ENCODE measurements around the gene DTNB. TPM values are rescaled to one million over a fixed set of nuclear protein-coding genes. Genes with fewer than 3 reads are reported as not detected.

The DTNB gene
- total RNA-seq, 8 experiments from 2014 or later = 16.9 to 85.0 (median 25.3) TPM

DNA sequence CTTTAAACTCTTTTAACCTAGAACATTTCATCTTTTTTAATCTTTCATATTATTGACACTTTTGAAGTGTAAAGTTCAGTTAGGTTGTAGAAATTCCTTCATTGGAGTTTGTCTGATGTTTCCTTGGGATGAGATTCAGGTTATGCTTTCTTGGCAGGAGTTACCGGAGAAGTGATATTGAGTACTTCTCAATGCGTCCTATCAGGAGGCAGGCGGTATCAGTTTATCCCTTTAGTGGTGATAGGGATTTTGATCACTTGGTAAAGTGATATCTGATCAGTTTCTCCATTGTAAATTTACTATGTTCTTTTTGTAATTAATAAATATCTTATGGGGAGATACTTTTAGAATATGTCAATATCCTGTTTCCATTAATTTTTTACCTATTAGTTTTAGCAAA lies 78.4 kb downstream of the DTNB start:
- H3K27ac ChIP-seq = no peak overlapping the region
- in situ Hi-C loops (cut with MboI; ENCODE audit: low pct_unique_long_range_greater_than_20kb in 2 of 9, low sequenced_read_pairs in 9 of 9, unreplicated experiment in 9 of 9) = no loop called here
- 86 to 100% (median 98%) methylated on average over 1 to 3 of the region's 3 CpGs; no CpG with 5 or more reads in 2 of the 10 experiments for WGBS, 10 experiments
- H3K4me1 ChIP-seq (replicated peaks in 1 of 2) = no peaks in the 10 kb centered on the region
- no peak overlapping the region for H3K4me3 ChIP-seq
- no peak for ATAC-seq (replicated peaks in 6 of 8)

DNA sequence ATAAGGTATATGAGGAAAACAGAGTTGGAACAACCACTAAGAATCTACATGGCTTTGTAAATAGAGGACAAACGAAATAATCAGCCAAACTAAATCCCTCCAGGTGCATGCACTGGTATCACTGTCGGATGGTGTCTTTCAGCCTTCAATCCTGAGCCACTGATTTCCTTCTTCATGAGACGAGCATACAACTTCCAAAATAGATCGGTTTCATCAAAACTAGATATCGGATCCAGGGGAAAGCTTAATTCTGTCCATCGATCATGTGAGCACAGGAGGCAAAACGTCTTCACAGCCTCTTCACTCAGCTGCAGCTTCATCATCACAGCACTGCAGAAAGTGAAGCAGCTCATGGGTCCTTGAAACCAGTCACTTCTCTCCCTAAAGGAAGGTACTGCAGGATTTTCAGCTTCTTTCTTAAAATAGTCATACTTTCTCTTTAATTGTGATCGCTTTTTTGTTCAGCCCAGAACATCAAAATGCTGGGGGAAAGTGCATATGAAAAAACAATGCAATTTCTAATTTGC lies 80.5 kb downstream of the DTNB start:
- WGBS, 10 experiments = 26 to 88% (median 78%) methylated on average over 2 to 7 of the region's 8 CpGs
- ATAC-seq (replicated peaks in 6 of 8) = no peak
- Histone ChIP-seq H3K4me3 (no peak overlapping the region), H3K4me1 (replicated peaks in 1 of 2) (no peaks in the 10 kb centered on the region), H3K27ac (no peak overlapping the region)
- in situ Hi-C loops (cut with MboI; ENCODE audit: low pct_unique_long_range_greater_than_20kb in 2 of 9, low sequenced_read_pairs in 9 of 9, unreplicated experiment in 9 of 9) = no loop called here

DNA sequence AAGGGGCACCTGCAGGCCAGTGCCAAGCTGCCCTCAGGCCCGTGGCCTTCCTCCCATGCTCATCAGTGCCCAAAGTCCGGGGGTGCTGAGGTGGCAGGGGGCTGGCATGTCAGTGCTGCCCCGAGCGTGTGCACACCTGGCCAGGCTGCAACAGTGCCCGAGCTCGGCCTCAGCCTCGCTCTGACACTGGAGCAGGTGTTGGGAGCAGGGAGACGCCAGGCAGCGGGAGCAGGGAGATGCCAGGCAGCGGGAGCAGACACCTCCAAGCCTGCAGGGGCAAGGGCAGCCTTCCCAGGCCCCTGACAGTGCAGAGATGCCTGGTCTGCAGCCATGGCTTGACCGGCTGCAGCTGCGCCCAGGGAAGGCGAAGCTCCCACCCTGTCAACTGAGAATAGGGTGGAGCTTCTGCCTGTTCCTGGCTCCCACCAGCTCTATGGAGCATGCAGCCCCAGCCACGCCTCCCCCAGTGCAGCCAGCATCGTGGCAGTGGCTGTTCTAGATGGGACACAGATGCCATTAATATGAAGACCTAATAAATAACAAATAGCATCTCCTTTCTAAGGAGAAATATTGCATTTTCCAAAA lies 82.4 kb downstream of the DTNB start:
- H3K4me1 ChIP-seq (replicated peaks in 1 of 2) = peaks cover 0 to 2% of the 10 kb centered on the region in 2 donors
- peak in 2 of 8 experiments; percentile 32 to 76 for ATAC-seq (replicated peaks in 6 of 8)
- no peak overlapping the region for H3K27ac ChIP-seq
- H3K4me3 ChIP-seq = no peak overlapping the region
- 27 to 84% (median 67%) methylated on average over 1 to 6 of the region's 15 CpGs; no CpG with 5 or more reads in 3 of the 10 experiments for WGBS, 10 experiments
- in situ Hi-C loops (cut with MboI; ENCODE audit: low pct_unique_long_range_greater_than_20kb in 2 of 9, low sequenced_read_pairs in 9 of 9, unreplicated experiment in 9 of 9) = no loop called here

DNA sequence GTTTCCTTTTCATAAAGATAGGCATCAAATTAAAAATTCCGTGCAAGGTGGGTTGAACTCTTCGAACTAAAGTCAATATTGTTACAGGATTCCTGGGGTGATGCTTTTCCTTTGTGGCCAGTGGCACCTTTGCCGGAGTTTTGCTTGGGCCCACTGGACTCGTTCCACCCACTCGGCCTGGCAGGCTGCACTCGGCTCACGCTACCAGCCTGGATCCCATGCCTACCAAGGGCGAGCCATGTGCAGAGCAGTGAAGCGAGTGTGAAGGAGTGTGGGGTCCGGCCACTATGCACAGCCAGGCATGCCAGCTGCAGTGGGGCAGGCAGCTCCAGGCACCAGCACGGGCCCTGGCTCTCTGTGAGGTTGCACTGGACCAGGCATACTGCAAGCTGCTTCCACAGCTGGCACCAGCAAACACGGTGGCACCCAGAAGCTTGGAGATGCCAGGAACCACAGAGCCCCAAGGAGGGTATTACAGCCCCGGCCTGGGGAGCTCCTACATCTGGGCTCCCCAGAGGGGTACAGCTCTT lies 83.6 kb downstream of the DTNB start:
- WGBS, 10 experiments = 40 to 100% (median 93%) methylated on average over 1 to 7 of the region's 13 CpGs; no CpG with 5 or more reads in 1 of the 10 experiments
- Histone ChIP-seq H3K4me1 (replicated peaks in 1 of 2) (peaks cover 2 to 4% of the 10 kb centered on the region in 2 donors), H3K27ac (no peak overlapping the region), H3K4me3 (no peak overlapping the region)
- in situ Hi-C loops (cut with MboI; ENCODE audit: low pct_unique_long_range_greater_than_20kb in 2 of 9, low sequenced_read_pairs in 9 of 9, unreplicated experiment in 9 of 9) = no loop called here
- no peak for ATAC-seq (replicated peaks in 6 of 8)

DNA sequence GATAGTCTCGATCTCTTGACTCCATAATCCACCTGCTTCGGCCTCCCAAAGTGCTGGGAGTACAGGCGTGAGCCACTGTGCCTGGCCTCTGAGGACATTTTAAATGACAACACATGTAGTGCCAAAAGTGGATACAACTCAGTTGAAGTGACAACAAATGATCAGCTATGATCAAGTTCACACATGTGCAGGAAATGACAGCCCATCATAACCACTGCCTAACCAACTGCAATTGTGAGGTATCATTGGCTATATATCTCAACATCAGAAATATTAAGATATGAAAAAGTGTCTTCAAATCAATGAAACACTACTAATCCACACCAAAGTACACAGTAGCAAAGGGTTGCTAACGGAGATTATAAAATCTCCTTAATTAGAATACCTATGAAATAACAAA lies 84.8 kb downstream of the DTNB start:
- H3K4me3 ChIP-seq = no peak overlapping the region
- ATAC-seq (replicated peaks in 6 of 8) = no peak
- 87 to 100% (median 100%) methylated on average over 1 to 4 of the region's 4 CpGs; no CpG with 5 or more reads in 2 of the 10 experiments for WGBS, 10 experiments
- in situ Hi-C loops (cut with MboI; ENCODE audit: low pct_unique_long_range_greater_than_20kb in 2 of 9, low sequenced_read_pairs in 9 of 9, unreplicated experiment in 9 of 9) = no loop called here
- no peak overlapping the region for H3K27ac ChIP-seq
- H3K4me1 ChIP-seq (replicated peaks in 1 of 2) = peaks cover 2 to 4% of the 10 kb centered on the region in 2 donors

DNA sequence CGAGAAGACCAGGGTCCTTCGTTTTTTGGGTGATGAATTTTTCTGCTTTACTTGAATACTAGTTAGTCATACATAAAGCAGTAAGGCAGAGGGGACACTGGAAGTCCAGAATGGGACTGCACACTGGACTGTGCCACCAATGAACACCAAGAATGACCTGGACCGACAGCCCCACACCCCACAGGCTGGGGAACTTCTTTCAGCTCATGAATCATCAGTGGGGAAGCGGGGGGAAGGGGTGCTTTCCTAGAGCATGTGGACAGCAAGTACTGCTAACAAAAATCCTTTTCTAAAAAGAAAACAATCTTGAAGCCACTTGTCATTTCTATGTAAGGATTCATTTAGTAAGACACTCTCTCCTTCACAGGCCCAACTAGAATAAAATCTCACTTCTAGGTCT lies 86.0 kb downstream of the DTNB start:
- no peak overlapping the region for H3K27ac ChIP-seq
- in situ Hi-C loops (cut with MboI; ENCODE audit: low pct_unique_long_range_greater_than_20kb in 2 of 9, low sequenced_read_pairs in 9 of 9, unreplicated experiment in 9 of 9) = no loop called here
- ATAC-seq (replicated peaks in 6 of 8) = peak in 2 of 8 experiments; percentile 18 to 31
- H3K4me1 ChIP-seq (replicated peaks in 1 of 2) = peaks cover 2 to 4% of the 10 kb centered on the region in 2 donors
- H3K4me3 ChIP-seq = no peak overlapping the region
- WGBS, 10 experiments = 50 to 100% (median 85%) methylated on average over 1 to 4 of the region's 4 CpGs; no CpG with 5 or more reads in 2 of the 10 experiments

DNA sequence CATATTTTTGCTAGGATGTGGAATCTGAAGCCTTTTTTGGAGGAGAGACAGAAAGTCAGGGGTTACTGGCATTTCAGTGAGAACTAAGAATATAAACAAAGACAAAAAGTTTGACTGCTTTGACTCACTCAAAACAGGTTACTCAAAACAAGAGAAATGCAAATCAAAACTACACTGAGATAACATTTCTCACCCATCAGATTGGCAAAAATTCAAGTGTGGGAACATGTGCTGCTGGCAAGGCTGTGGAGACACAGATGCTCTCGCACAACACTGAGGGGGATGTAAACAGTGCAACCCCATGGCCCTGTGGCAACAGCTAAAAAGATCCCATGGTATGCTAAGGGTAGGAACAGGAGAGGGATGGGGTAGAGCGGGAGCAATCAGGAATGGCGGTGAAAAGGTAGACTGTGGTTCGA lies 86.6 kb downstream of the DTNB start:
- WGBS, 10 experiments = 33 to 100% (median 88%) methylated on average over 1 to 4 of the region's 4 CpGs; no CpG with 5 or more reads in 1 of the 10 experiments
- no peak overlapping the region for H3K4me3 ChIP-seq

DNA sequence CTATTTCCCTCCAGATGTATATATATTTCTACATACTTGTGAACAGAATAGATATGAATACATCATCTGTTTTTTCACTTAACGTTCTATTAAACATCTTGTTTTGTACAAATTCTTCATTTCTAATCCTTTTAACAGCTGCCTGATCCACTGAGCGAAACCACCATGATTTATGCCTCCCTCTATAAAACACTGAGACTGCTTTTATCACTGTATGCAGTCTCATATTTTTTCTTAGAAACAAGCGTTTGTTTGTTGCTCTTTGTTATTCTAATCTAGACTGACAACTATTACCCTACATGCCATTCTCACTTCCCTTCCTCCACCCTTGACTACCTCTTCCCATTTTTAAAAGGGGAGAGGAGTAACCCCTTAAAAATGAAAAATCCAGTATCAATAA lies 88.2 kb downstream of the DTNB start:
- in situ Hi-C loops (cut with MboI; ENCODE audit: low pct_unique_long_range_greater_than_20kb in 2 of 9, low sequenced_read_pairs in 9 of 9, unreplicated experiment in 9 of 9) = no loop called here
- peak in 1 of 8 experiments; percentile 24 for ATAC-seq (replicated peaks in 6 of 8)

More for the DNA sequence above, 86.6 kb downstream of the DTNB start:
- in situ Hi-C loops (cut with MboI; ENCODE audit: low pct_unique_long_range_greater_than_20kb in 2 of 9, low sequenced_read_pairs in 9 of 9, unreplicated experiment in 9 of 9) = no loop called here
- Histone ChIP-seq H3K4me1 (replicated peaks in 1 of 2) (peaks cover 2 to 4% of the 10 kb centered on the region in 2 donors), H3K27ac (no peak overlapping the region)
- ATAC-seq (replicated peaks in 6 of 8) = peak in 1 of 8 experiments; percentile 44

DNA sequence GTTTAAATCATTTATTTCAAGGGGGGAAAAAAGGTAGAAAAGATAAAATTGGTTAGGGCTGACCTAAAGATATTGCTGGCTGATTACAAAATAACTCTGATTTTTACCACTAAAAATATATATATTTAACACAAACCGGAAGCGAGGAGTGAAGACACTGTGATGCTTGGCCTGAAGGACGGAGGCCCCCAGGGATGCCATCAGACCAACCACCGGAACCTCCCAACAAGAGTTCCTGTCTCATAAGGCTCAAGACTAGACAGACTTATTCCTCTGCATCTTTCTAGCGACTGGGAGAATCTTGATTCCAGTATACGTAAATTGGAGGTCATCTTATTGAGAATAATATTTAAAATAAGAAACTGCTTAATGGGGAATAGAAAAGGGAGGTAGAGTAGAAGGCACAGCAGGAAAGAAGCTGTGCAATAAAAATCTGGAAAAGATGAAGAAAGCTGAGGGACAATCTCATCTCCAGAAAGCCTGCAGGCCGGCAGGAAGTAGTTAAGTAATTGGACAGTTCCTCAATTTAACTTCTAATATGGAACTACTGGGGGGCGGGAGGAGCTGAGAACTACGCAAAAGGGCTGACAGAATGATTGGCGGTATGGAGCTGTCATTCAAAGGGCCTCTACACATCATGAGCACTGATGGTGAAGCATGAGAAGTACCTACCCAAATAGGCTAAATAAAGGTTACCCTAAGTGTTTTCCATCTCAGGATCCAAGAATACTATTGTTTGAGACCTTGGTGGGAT lies 91.1 kb downstream of the DTNB start:
- WGBS, 10 experiments = 81 to 100% (median 93%) methylated on average over 1 to 9 of the region's 10 CpGs
- Histone ChIP-seq H3K4me3 (no peak overlapping the region), H3K4me1 (replicated peaks in 1 of 2) (peaks cover under 1 to 4% of the 10 kb centered on the region in 2 donors), H3K27ac (no peak overlapping the region)
- in situ Hi-C loops (cut with MboI; ENCODE audit: low pct_unique_long_range_greater_than_20kb in 2 of 9, low sequenced_read_pairs in 9 of 9, unreplicated experiment in 9 of 9) = no loop called here
- no peak for ATAC-seq (replicated peaks in 6 of 8)

More for the DNA sequence above, 88.2 kb downstream of the DTNB start:
- H3K4me3 ChIP-seq = no peak overlapping the region
- WGBS, 10 experiments = 42 to 76% (median 55%) methylated on average over 2 to 3 of the region's 3 CpGs; no CpG with 5 or more reads in 2 of the 10 experiments
- no peak overlapping the region for H3K27ac ChIP-seq
- H3K4me1 ChIP-seq (replicated peaks in 1 of 2) = peaks cover 2 to 4% of the 10 kb centered on the region in 2 donors

DNA sequence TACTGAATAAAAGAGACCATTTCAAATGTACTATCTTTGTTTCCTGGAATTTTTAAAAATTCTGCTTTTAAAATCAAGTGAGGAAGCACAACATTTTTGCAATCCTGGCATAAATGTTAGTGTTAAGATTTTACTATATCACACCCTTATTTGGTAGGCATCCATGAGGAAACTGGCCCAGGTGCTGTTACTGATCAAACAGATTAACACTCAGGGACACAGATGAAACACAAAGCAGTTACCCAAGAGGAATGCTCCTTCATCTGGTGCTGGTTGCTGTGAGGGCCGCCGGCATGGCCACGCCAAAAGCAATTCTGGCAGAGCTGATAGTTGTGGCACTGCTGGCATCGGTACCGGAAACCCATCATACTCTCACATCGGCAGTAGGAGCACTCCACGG lies 96.8 kb downstream of the DTNB start:
- Histone ChIP-seq H3K4me3 (no peak overlapping the region), H3K27ac (no peak overlapping the region), H3K4me1 (replicated peaks in 1 of 2) (no peaks in the 10 kb centered on the region)
- WGBS, 10 experiments = 78 to 100% (median 95%) methylated on average over 1 to 7 of the region's 7 CpGs
- no peak for ATAC-seq (replicated peaks in 6 of 8)
- in situ Hi-C loops (cut with MboI; ENCODE audit: low pct_unique_long_range_greater_than_20kb in 2 of 9, low sequenced_read_pairs in 9 of 9, unreplicated experiment in 9 of 9) = no loop called here

DNA sequence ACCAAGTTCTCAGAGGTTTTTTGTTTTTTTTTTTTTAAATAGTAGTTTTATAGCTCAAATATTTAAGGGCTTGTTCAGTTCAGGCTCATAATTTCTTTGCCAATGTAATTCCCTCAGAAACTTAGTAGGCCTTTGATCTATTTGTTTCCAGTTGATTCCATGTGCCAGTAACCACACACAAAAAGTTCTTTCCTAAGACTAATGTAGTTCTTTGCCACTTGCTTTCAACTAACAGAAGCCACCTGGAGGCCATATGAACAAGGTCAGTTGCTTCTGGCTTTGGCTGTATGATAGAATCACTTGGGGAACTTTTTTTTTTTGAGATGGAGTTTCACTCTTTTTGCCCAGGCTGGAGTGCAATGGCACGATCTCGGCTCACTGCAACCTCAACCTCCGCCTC lies 100.7 kb downstream of the DTNB start:
- no peak for ATAC-seq (replicated peaks in 6 of 8)
- Histone ChIP-seq H3K4me3 (no peak overlapping the region), H3K27ac (no peak overlapping the region), H3K4me1 (replicated peaks in 1 of 2) (no peaks in the 10 kb centered on the region)
- 50 to 100% (median 93%) methylated on average over 2 to 3 of the region's 3 CpGs; no CpG with 5 or more reads in 5 of the 10 experiments for WGBS, 10 experiments
- in situ Hi-C loops (cut with MboI; ENCODE audit: low pct_unique_long_range_greater_than_20kb in 2 of 9, low sequenced_read_pairs in 9 of 9, unreplicated experiment in 9 of 9) = no loop called here

DNA sequence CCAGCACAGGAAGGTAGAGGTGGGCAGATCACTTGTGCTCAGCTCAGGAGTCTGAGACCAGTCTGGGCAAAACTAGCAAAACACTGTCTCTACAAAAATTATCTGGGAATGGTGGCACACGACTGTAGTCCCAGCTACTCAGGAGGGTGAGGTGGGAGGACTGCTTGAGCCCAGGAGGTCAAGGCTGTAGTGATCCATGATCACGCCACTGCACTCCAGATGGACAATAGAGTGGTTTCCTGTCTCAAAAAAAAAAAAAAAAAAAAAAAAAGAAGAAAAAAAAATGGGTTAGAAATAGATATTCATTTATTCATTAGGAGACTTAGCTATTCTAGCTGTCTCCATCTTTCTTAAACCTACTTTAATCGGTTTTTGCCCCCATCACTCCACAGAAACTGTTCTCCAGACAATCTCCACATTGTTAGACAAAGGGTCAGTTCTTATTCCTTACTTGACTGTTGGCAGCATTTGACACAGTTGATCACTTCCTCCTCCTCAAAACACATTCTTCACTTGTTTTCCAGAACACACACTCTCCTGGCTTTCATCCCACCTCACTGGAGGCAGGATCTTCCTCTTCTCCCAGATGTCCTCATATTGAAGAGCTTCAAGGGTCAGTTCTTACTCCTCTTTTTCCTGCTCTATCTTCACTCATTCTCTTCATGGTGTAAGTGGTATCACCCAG lies 103.1 kb downstream of the DTNB start:
- WGBS, 10 experiments = 13 to 93% (median 73%) methylated on average over 1 to 3 of the region's 3 CpGs; no CpG with 5 or more reads in 2 of the 10 experiments
- in situ Hi-C loops (cut with MboI; ENCODE audit: low pct_unique_long_range_greater_than_20kb in 2 of 9, low sequenced_read_pairs in 9 of 9, unreplicated experiment in 9 of 9) = no loop called here
- Histone ChIP-seq H3K27ac (no peak overlapping the region), H3K4me3 (no peak overlapping the region), H3K4me1 (replicated peaks in 1 of 2) (no peaks in the 10 kb centered on the region)
- no peak for ATAC-seq (replicated peaks in 6 of 8)

DNA sequence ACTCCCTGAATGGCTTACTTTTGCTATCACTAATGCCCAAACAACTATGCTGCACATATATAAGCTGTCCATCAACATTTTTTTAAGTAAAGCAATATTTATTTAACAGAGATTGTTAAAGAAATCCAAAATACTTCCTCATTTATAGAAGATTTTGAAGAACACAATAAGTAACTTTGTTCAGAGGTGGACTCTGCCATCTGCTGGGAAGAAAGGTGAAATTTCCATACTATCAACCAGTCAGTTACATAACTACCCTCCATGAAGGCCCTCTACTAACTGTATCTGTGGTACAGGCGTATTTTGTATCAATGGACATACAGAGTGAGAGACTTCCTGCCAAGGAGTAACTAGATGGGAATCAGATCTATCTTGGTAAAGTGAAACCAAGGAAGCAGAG lies 106.0 kb downstream of the DTNB start:
- Histone ChIP-seq H3K27ac (no peak overlapping the region), H3K4me1 (replicated peaks in 1 of 2) (no peaks in the 10 kb centered on the region), H3K4me3 (no peak overlapping the region)
- ATAC-seq (replicated peaks in 6 of 8) = peak in 3 of 8 experiments; percentile 50 to 63 (median 51)
- in situ Hi-C loops (cut with MboI; ENCODE audit: low pct_unique_long_range_greater_than_20kb in 2 of 9, low sequenced_read_pairs in 9 of 9, unreplicated experiment in 9 of 9) = no loop called here
- 36 to 100% (median 81%) methylated on average over 1 of the region's 1 CpG; no CpG with 5 or more reads in 4 of the 10 experiments for WGBS, 10 experiments
